ENCODE data around the gene OSBPL10.

OSBPL10 gene

GRCh38 chr3:31753050-31753425 is 228.0 kb downstream of the OSBPL10 start:
- no peaks in the 10 kb centered on the region for H3K9me3 ChIP-seq (ENCODE audit: low read length)
- H3K9me2 ChIP-seq (ENCODE audit: low read depth, low read length): no peaks in the 10 kb centered on the region
- H3K79me2 ChIP-seq (ENCODE audit: insufficient read depth, low read length): no peaks in the 10 kb centered on the region
- H4K20me1 ChIP-seq (ENCODE audit: insufficient read depth, low read length): 0 out of 2 replicates have a peak, but pooled peaks cover 2% of the 10 kb centered on the region
- no peak overlapping the region for H3K9ac ChIP-seq (ENCODE audit: low read length)
- H3K27me3 ChIP-seq (ENCODE audit: insufficient read depth, low read length): no peaks in the 10 kb centered on the region
- TF ChIP-seq EZH2 (IDR thresholded peaks at IDR 0.05; ENCODE audit: borderline replicate concordance, low read length) (no peak), CTCF (IDR thresholded peaks at IDR 0.05; ENCODE audit: low read length) (no peak)
- no peak overlapping the region for H3K27ac ChIP-seq (ENCODE audit: low read depth, low read length, poor library complexity, severe bottlenecking)
- no peak overlapping the region for H2AFZ ChIP-seq (ENCODE audit: low read length)
- no peak overlapping the region for H3K4me2 ChIP-seq (ENCODE audit: low read length)
- peaks cover 46% of the 10 kb centered on the region for H3K4me1 ChIP-seq (ENCODE audit: insufficient read depth, low read length, severe bottlenecking)
- H3F3A ChIP-seq (ENCODE audit: insufficient read depth, low read length): no peaks in the 10 kb centered on the region
- no peak overlapping the region for H3K4me3 ChIP-seq (ENCODE audit: low read depth, low read length, poor library complexity, severe bottlenecking)
- peaks cover 23% of the 10 kb centered on the region; the same call in 1 of the 2 replicates for H3K36me3 ChIP-seq (ENCODE audit: insufficient read depth, low read length)

- no peak overlapping the region for H3K4me2 ChIP-seq (ENCODE audit: low read length)
- no peak overlapping the region for H3K4me3 ChIP-seq (ENCODE audit: low read depth, low read length, poor library complexity, severe bottlenecking)
- H3K36me3 ChIP-seq (ENCODE audit: insufficient read depth, low read length): peaks cover 29% of the 10 kb centered on the region; the same call in 1 of the 2 replicates
- H2AFZ ChIP-seq (ENCODE audit: low read length): no peak overlapping the region
- H3K9me2 ChIP-seq (ENCODE audit: low read depth, low read length): no peaks in the 10 kb centered on the region
- no peak overlapping the region for H3K9ac ChIP-seq (ENCODE audit: low read length)
- no peaks in the 10 kb centered on the region for H3K27me3 ChIP-seq (ENCODE audit: insufficient read depth, low read length)
- H3K9me3 ChIP-seq (ENCODE audit: low read length): no peaks in the 10 kb centered on the region
- no peak overlapping the region for H3K27ac ChIP-seq (ENCODE audit: low read depth, low read length, poor library complexity, severe bottlenecking)
- H3K4me1 ChIP-seq (ENCODE audit: insufficient read depth, low read length, severe bottlenecking): peaks cover 41% of the 10 kb centered on the region
- H3F3A ChIP-seq (ENCODE audit: insufficient read depth, low read length): no peaks in the 10 kb centered on the region
- H4K20me1 ChIP-seq (ENCODE audit: insufficient read depth, low read length): 0 out of 2 replicates have a peak, but pooled peaks cover 2% of the 10 kb centered on the region
- no peak for TF ChIP-seq CTCF (IDR thresholded peaks at IDR 0.05; ENCODE audit: low read length)
- no peak for TF ChIP-seq EZH2 (IDR thresholded peaks at IDR 0.05; ENCODE audit: borderline replicate concordance, low read length)
- no peaks in the 10 kb centered on the region for H3K79me2 ChIP-seq (ENCODE audit: insufficient read depth, low read length)
Observed at GRCh38 chr3:31752305-31753049, 228.6 kb downstream of the OSBPL10 start.

- Histone ChIP-seq H3K9me3 (ENCODE audit: low read length) (no peaks in the 10 kb centered on the region), H4K20me1 (ENCODE audit: insufficient read depth, low read length) (0 out of 2 replicates have a peak, but pooled peaks cover 2% of the 10 kb centered on the region), H3K4me2 (ENCODE audit: low read length) (no peak overlapping the region), H3K4me3 (ENCODE audit: low read depth, low read length, poor library complexity, severe bottlenecking) (no peak overlapping the region), H2AFZ (ENCODE audit: low read length) (no peak overlapping the region), H3K9me2 (ENCODE audit: low read depth, low read length) (no peaks in the 10 kb centered on the region), H3K79me2 (ENCODE audit: insufficient read depth, low read length) (no peaks in the 10 kb centered on the region), H3K27ac (ENCODE audit: low read depth, low read length, poor library complexity, severe bottlenecking) (no peak overlapping the region), H3K9ac (ENCODE audit: low read length) (no peak overlapping the region), H3K36me3 (ENCODE audit: insufficient read depth, low read length) (peaks cover 41% of the 10 kb centered on the region; the same call in 1 of the 2 replicates), H3K4me1 (ENCODE audit: insufficient read depth, low read length, severe bottlenecking) (peaks cover 19% of the 10 kb centered on the region), H3K27me3 (ENCODE audit: insufficient read depth, low read length) (no peaks in the 10 kb centered on the region), H3F3A (ENCODE audit: insufficient read depth, low read length) (no peaks in the 10 kb centered on the region)
- no peak for TF ChIP-seq EZH2 (IDR thresholded peaks at IDR 0.05; ENCODE audit: borderline replicate concordance, low read length)
Observed at GRCh38 chr3:31750341-31750740, 230.7 kb downstream of the OSBPL10 start.

GRCh38 chr3:31748933-31749295 is 232.1 kb downstream of the OSBPL10 start:
- no peaks in the 10 kb centered on the region for H3K79me2 ChIP-seq (ENCODE audit: insufficient read depth, low read length)
- TF ChIP-seq EZH2 (IDR thresholded peaks at IDR 0.05; ENCODE audit: borderline replicate concordance, low read length) (no peak), CTCF (IDR thresholded peaks at IDR 0.05; ENCODE audit: low read length) (no peak)
- no peaks in the 10 kb centered on the region for H3K9me2 ChIP-seq (ENCODE audit: low read depth, low read length)
- H3F3A ChIP-seq (ENCODE audit: insufficient read depth, low read length): no peaks in the 10 kb centered on the region
- peaks cover 42% of the 10 kb centered on the region for H3K36me3 ChIP-seq (ENCODE audit: insufficient read depth, low read length)
- no peak overlapping the region for H3K27ac ChIP-seq (ENCODE audit: low read depth, low read length, poor library complexity, severe bottlenecking)
- H4K20me1 ChIP-seq (ENCODE audit: insufficient read depth, low read length): 0 out of 2 replicates have a peak, but pooled peaks cover 2% of the 10 kb centered on the region
- no peaks in the 10 kb centered on the region for H3K9me3 ChIP-seq (ENCODE audit: low read length)
- no peak overlapping the region for H2AFZ ChIP-seq (ENCODE audit: low read length)
- no peak overlapping the region for H3K9ac ChIP-seq (ENCODE audit: low read length)
- peaks cover 11% of the 10 kb centered on the region for H3K4me1 ChIP-seq (ENCODE audit: insufficient read depth, low read length, severe bottlenecking)
- H3K4me3 ChIP-seq (ENCODE audit: low read depth, low read length, poor library complexity, severe bottlenecking): no peak overlapping the region
- no peaks in the 10 kb centered on the region for H3K27me3 ChIP-seq (ENCODE audit: insufficient read depth, low read length)
- no peak overlapping the region for H3K4me2 ChIP-seq (ENCODE audit: low read length)

All from OCI-LY1 (cell line).